Head of caudate nucleus (tissue), 42 donors: ENCODE results near the gene IFI6.
"Not testable (repeated sequence)": the region's sequence is repeated elsewhere in the genome, so short reads cannot be mapped to it uniquely, and the experiment has no call there.

Source experiments
- DNase-seq, 42 donors: peaks; one replicate each; pipeline versions ENCODE4 v3.0.0 to v3.0.0-alpha.2; 2020 to 2021; ENCODE audit warnings: mixed read lengths in 7 of 42
- intact Hi-C: fragments of 100-400 bp; cut with DNase I; formaldehyde crosslinking; loops from one replicate; pipeline ENCODE4 v1.15.0; 2022

IFI6 gene, protein sequence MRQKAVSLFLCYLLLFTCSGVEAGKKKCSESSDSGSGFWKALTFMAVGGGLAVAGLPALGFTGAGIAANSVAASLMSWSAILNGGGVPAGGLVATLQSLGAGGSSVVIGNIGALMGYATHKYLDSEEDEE

DNA sequence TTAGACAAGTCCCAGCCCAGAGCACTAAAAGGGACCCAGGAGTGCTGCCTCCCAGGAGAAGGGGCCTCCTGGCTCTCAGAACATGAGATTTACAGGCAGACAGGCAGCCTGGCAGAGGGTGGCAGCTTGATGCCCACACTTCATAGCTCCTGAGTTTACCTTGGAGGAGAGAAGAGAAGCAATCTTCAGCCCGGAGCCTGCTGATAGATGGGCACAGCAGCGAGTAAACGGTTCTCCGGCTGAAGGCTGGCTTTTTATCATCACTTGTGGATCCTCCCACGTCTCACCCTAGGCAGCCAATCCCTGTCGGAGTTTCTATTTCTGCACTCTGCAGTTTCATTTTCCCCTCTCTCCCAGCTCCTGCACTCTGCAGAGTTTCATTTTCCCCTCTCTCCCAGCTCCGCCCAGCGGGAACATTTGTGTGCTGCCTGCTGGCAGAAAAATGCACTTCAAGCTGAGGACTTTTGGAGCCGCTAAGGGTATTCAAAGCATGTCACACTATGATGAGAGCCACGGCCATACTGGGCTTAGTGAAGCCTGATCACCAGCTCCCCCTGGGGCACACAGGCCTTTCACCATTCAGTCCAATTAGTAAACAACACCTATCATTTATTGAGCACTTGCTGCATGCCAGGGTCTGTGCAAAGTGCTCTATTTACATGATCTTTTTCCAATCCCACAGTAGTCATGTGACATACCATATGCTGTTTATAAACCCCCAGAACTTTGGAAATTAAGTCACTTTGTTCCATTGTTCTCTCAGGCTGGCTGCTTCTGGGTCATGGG, at the start of gene IFI6:
Gene IFI6 (minus strand): TSS at position 229 of the 786 bp plus-strand sequence. CDS start 2,878 bp downstream, outside the sequence.
- intact Hi-C loops, result no loop called here

DNA sequence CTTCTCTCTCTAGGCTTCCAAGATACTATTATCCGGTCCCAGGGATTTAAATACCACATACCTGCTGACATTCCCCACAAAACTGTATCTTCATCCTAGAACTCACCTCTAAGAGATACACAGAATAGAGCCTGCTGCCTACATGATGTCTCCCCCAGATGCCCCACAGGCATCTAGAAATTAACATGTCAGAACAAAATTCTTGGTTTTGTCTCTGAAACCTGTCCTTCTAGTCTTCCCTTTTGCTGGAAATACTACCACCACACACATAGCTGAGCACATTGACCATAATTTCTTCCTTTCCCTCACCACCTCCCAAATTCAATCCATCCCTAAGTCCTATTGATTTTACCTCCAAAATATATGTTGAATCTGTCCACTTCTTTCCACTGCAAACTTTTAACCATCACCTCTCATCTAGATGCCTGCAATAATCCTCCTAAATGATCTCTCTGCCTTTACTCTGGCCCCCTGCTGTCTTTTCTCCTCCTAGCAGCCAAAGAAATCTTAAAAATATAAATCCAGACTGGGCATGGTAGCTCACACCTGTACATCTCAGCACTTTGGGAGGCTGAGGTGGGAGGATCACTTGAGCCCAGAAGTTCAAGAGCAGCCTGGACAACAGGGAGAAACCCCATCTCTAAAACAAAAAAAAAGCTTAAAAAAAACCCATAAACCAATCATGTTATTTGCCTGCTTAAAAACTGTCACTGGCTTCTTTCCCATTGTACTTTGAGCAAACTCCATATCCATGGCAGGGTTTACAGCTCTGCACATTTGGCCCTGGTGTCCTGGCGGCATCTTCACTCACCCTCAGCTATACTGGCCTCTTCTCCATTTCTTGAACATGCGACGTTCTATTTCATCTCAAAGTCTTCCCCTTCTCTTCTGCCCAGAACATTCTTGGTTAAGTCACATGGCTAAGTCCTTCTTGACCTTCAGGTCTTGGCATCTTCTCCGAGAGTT, 47.6 kb upstream of the IFI6 start:
- intact Hi-C loops, result loop anchor here (10.0 kb wide), 1 partner anchor 115 kb away; the partner anchor contains the start of gene PPP1R8
- DNase-seq, result peak in 2 of 42 donors; percentile 4 to 9

More for the DNA sequence above, at the start of gene IFI6:
- DNase-seq, result peak; percentile 72 to 98 (median 92)

DNA sequence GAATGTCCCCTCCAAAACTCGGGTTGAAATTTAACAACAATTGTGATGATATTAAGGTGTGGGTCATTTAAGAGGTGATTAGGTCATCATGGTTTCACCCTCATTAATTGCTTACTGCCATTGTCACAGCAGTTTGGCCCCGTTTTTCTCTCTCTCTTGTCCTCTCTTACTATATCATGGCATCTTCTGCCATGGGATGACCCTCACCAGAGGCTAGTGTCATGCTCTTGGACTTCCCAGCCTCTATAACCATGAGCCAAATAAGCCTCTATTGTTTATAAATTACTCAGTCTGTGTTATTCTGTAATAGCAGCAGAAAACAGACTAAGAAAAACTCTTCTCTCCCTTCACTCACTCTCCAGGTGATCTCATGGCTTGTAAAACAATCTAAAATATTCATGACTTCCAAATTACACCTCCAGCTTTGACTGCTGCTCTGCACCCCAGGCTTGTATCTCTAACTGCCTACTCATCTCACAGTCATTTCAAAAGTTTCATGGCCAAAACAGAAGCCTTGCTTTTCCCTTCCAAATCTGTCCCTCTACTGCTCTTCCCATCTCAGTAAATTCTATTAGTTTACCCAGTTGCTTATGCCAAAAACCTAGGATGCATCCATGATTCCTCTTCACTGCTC, 44.4 kb upstream of the IFI6 start:
- intact Hi-C loops, result no loop called here
- peak in 13 of 42 donors; percentile 5 to 60 (median 23) for DNase-seq

DNA sequence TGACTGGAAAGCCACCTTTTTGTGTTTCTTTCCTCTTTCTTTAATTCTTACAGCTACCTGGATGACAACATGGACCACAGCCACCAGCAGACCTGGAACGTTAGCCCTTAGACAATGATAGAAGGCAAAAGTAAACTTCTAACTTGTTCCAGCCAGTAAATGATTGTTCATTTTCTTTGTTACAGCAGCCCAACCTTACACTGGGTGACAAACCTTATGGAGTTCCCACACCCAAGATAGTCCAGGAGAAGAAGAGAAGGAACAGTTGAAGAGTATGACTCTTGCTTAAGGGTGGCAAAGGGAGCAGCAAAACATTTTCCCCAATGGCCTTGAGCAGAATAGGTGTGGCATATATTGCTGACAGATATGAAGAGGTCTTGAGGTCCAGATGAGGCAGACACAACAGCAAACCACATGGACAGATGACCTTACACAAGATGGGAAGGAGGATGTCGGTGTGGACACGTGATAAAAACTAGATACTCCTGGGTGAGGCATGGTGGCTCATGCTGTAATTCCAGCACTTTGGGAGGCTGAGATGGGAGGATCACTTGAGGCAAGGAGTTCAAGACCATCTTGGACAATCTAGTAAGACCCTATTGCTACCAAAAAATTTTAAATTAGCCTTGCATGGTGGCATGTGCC, 42.0 kb upstream of the IFI6 start:
- intact Hi-C loops, result no loop called here
- DNase-seq, result no peak

DNA sequence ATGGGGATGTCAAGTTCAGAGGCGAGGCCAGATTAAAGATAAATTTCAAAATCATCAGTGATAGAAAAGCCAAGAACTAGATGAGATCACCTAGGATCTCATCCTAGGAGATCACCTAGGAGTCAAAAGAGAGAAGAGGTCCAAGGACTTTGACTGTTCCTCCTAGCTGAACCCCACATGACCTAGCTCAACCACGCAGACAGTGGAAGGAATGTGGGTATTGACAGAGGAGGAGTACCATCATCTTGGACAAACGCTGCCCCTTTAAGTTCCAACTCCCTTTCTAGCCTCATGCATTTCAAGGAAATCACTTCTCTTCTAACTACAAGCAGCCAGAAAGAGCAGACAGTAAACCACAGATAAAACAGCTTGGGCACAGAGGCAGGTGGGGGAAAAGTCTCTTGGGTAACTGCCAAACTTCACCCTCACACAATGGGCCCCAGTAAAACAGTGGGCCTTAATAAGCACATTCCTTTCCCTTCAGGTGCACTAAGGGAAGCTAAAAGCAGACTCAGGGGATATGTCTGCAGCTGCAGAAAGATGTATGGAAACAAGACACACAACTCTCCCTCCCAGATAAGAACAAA, 41.2 kb upstream of the IFI6 start:
- intact Hi-C loops, result no loop called here
- DNase-seq, result no peak

DNA sequence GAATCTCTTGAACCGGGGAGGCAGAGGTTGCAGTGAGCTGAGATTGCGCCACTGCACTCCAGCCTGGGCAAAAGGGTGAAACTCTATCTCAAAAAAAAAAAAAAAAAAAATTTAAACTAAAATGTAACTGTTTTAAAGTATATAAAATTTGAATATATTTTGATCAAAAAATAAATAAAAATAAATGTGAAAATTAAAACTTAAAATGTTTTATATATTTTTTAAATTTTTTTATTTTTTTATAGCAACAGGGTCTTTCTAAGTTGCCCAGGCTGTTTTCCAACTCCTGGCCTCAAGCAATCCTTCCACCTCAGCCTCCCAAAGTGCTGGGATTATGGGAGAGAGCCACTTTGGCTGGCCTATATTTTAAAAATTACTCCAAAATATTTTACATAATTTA, 38.6 kb upstream of the IFI6 start:
- DNase-seq, result no peak
- intact Hi-C loops, result no loop called here

DNA sequence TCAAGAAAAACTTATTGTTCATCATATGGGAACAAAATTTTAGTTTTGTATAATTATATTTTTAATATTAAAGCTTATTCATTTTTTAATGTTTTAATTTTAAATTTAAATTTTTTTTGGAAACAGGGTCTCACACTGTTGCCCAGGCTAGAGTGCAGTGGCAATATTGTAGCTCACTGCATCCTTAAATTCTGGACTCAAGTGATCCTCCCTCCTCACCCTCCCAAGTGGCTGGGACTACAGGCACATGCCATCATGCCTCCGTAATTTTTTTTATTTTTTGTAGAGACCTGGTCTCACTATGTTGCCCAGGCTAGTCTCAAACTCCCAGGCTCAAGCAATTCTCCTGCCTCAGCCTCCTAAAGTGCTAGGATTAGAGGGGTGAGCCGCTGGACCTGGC, 33.6 kb upstream of the IFI6 start:
- intact Hi-C loops, result no loop called here
- no peak for DNase-seq

DNA sequence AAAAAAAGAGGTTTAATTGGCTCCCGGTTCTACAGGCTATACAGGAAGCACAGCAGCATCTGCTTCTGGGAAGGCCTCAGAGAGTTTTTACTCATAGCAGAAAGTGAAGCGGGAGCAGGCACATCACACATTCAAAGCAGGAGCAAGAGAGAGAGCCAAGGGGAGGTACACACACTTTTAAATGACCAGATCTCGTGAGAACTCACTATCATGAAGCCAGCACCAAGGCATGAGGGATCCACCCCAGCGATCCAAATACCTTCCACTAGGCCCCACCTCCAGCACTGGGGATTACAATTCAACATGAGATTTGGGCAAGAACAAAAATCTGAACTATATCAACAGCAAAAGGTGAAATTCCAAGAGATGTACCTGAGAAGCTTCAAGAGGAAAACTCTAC, 33.0 kb upstream of the IFI6 start:
- intact Hi-C loops, result no loop called here

DNA sequence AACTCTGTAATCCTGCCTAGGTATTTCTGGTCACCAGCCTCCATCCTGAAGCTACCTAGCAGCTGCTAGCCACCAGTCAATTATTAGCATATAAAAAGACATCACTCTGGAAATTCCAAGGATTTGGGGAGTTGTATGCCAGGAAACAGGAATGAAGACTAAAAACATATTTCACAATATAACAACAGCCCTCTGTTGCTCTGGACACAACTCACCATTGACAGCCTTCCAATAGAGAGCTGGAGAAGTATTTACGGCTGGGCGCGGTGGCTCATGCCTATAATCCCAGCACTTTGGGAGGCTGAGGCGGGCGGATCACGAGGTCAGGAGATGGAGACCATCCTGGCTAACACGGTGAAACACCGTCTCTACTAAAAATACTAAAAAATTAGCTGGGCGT, 24.8 kb upstream of the IFI6 start:
- intact Hi-C loops, DNase-seq: not testable (repeated sequence)

More for the DNA sequence above, 33.0 kb upstream of the IFI6 start:
- DNase-seq, result no peak

DNA sequence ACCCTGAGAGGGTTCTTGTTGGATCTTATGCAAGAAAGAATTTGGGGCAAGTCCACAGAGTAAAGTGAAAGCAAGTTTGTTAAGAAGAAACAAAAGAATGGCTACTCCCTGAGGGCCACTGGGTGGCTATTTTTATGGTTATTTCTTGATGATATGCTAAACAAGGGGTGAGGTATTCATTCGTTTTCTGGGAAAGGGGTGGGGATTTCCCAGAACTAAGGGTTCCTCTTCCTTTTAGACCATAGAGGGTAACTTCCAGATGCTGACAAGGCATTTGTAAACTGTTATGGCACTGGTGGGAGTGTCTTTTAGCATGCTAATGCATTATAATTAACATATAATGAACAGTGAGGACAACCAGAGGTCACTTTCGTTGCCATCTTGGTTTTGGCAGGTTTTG, 18.2 kb upstream of the IFI6 start:
- intact Hi-C loops, result no loop called here
- DNase-seq, result no peak

DNA sequence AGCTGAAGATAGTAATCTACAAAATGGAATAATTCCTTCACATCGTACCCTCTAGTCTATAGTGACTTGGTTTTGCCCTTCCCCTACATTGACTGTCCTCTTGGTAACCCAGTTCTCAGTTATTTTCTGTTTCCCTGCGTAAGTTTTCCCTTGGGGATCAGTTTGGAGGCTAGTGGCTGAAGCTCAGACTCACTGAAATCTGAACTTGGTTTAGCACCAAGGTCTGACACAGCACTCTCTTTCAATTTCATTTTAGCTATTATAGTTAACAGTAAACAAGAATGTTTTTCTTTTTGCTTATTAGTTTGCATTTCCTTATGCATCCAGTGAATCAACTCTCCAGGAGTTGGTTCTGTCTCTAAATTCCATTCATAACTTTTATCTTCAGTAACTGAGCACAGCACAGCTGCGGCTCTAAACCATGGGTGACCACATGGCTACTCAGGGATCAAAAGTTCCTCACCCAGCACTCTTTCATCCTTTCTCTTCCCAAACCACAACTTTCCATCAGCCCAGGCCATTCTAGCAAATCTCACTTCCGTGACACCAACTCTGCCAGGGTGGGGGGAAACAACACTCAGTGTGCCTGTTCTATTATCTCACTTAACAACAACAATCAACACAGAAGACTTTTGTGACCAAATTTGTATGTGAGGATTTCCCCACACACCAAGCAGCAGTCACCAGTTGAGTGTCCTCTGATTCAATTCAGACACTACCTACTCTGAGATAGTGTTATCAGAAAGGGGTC, 17.6 kb upstream of the IFI6 start:
- no peak for DNase-seq
- intact Hi-C loops, result no loop called here

DNA sequence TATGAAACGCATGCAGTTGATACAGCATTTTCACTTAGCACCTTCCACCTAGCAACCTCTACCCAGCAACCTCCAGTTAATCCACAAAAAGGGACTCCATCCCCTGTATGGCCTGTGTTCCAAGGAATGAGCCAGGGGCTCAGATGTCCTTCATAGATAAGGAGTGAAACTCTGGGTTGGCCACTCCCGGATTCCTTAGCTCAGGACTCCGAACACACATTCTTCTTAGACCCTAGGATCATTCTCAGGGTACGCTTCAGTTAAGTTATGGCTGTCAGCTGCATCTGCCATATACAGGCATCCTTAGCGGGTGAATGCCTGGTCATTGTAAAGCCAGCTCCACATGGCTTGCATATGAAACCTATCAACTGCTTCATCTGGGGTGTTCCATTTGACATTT, 15.9 kb upstream of the IFI6 start:
- intact Hi-C loops, result no loop called here
- no peak for DNase-seq

DNA sequence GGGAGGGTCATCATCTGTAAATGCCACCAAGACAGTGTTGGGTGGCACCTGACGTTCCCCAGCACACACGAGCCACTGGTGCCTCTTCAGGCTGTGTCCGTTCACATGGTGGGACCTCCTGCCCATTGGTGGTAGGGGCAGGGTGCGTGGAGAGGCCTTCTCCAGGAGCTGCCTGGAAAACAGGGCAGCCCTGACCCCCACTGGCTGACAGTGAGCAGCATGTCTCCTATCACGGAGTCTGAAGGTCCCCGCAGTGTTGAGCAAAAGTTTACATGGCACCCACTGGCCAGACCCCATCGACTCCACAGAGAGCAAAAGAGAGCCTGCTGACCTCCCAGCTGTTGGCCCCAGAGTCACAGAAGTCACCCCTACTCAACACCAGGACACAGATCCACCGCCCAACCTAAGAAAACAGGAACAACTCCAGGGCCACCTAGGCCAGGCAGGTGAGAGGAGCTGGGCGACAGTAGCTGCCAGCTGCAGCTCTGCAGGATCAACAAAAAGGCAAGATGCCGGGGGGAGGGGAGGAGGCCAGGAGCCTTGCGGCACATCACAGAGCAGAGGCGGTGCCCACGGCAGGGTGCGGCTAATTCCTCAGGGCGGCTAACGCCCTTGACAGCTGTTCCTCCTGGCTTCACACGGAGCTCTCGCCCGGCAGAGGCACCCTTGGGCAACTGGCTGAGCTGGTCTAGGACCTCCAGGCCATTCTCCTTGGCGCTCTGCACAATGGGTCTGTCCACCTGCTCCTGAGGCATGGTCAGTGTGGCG, 14.4 kb upstream of the IFI6 start:
- DNase-seq, result no peak

DNA sequence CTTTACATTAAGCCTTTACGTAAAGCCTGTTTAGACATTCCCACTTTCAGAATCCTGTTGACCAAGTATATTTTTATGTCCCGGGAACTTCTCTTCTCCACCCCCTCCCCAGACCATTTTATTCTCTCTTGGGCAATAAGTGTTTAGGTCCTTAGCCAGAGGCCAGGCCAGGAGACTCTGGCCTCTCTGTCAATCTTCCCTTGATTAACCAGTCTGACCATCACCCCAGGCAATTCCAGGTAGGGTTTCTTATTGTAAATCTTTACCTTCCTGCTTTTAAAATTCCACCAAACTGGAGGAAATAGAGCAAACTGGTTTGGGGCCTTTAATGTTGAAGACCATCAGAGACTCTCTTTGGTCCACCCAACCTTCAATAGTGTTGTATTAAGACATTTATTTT, 12.2 kb upstream of the IFI6 start:
- no peak for DNase-seq
- intact Hi-C loops, result no loop called here

More for the DNA sequence above, 14.4 kb upstream of the IFI6 start:
- intact Hi-C loops, result no loop called here

DNA sequence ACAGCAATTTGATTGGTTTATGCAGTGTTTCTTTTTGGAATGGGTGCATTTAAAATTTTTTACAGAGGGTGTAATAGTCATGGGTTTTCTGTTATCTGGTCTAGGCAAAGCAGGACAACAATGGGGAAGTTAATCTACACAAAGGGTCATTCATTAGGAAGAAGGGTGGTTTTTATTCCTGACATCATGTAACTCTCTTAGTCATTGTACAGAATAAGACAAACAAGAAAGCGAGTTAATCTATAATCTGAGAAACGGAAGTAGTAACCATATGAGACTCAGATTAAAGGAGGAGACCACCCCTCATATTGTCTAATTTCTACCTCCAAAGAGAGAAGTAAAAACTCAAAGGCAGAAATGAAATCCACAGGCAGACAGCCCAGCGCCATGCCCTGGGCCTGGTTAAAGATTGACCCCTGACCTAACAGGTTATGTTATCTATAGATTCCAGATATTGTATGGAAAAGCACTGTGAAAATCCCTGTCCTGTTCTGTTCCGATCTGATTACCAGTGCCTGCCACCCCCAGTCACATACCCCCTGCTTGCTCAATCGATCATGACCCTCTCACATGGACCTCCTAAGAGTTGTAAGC, 10.5 kb upstream of the IFI6 start:
- no peak for DNase-seq
- intact Hi-C loops, result no loop called here

DNA sequence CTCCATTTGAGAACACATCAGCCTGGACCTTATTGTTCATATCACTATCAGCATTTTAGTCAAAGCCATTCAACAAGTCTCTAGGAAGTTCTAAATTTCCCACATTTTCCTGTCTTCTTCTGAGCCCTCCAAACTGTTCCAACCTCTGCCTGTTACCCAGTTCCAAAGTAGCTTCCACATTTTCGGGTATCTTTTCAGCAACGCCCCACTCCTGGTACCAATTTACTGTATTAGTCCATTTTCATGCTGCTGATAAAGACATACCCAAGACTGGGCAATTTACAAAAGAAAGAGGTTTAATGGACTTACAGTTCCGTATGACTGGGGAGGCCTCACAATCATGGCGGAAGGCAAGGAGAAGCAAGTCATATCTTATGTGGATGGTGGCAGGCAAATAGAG, 9.6 kb upstream of the IFI6 start:
- DNase-seq, intact Hi-C loops: not testable (repeated sequence)
